GM23338 (cell line): Measurements from ENCODE around the gene KLLN.

ENCODE experiments used
- EZH2phosphoT487 ChIP-seq: fragments of 200-600 bp; sonication (generic); IDR thresholded peaks from one replicate; pipeline ENCODE4 v1.8.1; 2018; ENCODE audit warnings: antibody characterized with exemption; ENCODE audit not compliant: unreplicated experiment
- JUNB ChIP-seq: IDR thresholded peaks from one replicate; pipeline ENCODE4 v1.6.1; 2016; ENCODE audit warnings: antibody characterized with exemption; ENCODE audit not compliant: unreplicated experiment
- POLR2AphosphoS5 ChIP-seq: IDR thresholded peaks from 2 replicates; pipeline ENCODE4 v1.6.1; 2016; ENCODE audit warnings: antibody characterized with exemption, low read depth
- ZNF114 ChIP-seq: fragments of 250-450 bp; sonication (Bioruptor Pico); IDR thresholded peaks from 2 replicates; pipeline ENCODE4 v1.5.0; 2020; ENCODE audit warnings: mild to moderate bottlenecking, moderate library complexity
- TF ChIP-seq, protein P1 (sequence below): IDR thresholded peaks from one replicate; pipeline ENCODE4 v1.6.1; 2018; ENCODE audit warnings: antibody characterized with exemption; ENCODE audit not compliant: unreplicated experiment
- TF ChIP-seq, protein P2 (sequence below), 2 experiments: fragments of 200-600 bp in 1 of 2; sonication (generic) in 1 of 2; conservative IDR thresholded peaks; 2 replicates each; pipeline versions ENCODE4 v1.5.1 to v1.6.1; 2016 to 2017; ENCODE audit warnings: antibody characterized with exemption in 2 of 2, low read depth in 2 of 2, mild to moderate bottlenecking in 2 of 2, moderate library complexity in 1 of 2

DNA sequence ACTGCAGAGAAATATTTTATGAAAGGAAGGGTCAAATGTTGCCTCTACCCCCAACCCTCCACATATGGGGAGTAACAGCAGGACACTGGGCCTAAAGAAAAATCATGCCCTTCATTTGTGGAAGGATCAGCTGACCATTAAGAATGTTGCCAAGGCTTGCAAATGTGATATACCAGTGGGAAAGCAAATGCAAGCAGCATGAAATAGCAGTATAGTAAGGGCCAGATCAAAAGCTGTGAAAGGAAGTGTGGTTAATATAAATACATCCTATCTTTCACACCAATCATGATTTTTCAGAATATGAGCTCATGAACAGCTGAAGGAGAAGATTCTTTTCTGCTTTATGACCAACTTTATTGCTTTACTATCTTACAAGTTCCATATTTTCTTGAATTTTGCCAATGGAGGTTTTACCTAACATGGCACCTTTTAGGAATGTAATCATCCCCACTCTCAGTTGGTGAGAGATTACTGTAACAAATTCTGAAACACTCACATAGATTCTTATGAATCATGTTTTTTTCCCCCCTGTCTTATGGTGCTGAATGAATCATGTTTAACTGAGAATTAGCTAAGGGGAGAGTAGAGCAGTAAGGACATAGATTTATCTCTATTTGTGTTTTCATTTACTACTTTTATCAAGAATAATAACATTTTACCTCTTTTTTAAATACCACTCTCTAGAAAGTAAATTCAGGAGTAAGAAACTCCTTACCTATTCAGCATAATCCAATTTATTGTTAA lies 33.2 kb downstream of the KLLN start:
- TF ChIP-seq, protein P1, sequence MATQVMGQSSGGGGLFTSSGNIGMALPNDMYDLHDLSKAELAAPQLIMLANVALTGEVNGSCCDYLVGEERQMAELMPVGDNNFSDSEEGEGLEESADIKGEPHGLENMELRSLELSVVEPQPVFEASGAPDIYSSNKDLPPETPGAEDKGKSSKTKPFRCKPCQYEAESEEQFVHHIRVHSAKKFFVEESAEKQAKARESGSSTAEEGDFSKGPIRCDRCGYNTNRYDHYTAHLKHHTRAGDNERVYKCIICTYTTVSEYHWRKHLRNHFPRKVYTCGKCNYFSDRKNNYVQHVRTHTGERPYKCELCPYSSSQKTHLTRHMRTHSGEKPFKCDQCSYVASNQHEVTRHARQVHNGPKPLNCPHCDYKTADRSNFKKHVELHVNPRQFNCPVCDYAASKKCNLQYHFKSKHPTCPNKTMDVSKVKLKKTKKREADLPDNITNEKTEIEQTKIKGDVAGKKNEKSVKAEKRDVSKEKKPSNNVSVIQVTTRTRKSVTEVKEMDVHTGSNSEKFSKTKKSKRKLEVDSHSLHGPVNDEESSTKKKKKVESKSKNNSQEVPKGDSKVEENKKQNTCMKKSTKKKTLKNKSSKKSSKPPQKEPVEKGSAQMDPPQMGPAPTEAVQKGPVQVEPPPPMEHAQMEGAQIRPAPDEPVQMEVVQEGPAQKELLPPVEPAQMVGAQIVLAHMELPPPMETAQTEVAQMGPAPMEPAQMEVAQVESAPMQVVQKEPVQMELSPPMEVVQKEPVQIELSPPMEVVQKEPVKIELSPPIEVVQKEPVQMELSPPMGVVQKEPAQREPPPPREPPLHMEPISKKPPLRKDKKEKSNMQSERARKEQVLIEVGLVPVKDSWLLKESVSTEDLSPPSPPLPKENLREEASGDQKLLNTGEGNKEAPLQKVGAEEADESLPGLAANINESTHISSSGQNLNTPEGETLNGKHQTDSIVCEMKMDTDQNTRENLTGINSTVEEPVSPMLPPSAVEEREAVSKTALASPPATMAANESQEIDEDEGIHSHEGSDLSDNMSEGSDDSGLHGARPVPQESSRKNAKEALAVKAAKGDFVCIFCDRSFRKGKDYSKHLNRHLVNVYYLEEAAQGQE, result no peak
- TF ChIP-seq ZNF114 (CRISPR knock-in tag) (no peak), EZH2phosphoT487 (no peak), POLR2AphosphoS5 (no peak), JUNB (no peak)
- TF ChIP-seq, protein P2, sequence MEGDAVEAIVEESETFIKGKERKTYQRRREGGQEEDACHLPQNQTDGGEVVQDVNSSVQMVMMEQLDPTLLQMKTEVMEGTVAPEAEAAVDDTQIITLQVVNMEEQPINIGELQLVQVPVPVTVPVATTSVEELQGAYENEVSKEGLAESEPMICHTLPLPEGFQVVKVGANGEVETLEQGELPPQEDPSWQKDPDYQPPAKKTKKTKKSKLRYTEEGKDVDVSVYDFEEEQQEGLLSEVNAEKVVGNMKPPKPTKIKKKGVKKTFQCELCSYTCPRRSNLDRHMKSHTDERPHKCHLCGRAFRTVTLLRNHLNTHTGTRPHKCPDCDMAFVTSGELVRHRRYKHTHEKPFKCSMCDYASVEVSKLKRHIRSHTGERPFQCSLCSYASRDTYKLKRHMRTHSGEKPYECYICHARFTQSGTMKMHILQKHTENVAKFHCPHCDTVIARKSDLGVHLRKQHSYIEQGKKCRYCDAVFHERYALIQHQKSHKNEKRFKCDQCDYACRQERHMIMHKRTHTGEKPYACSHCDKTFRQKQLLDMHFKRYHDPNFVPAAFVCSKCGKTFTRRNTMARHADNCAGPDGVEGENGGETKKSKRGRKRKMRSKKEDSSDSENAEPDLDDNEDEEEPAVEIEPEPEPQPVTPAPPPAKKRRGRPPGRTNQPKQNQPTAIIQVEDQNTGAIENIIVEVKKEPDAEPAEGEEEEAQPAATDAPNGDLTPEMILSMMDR (conservative IDR thresholded peaks at IDR 0.05; ENCODE audit: low read depth in 2 of 2), result no peak
